Cerebellar cortex (tissue), 1 donor: ENCODE data around the gene SELENOS.
A peak's percentile ranks its signal among the peaks of the same experiment; 100 is the strongest.

Experiments
- DNase-seq: peaks from one replicate; pipeline ENCODE4 v3.0.0-alpha.2; 2015; ENCODE audit warnings: low spot score

Gene SELENOS, protein sequence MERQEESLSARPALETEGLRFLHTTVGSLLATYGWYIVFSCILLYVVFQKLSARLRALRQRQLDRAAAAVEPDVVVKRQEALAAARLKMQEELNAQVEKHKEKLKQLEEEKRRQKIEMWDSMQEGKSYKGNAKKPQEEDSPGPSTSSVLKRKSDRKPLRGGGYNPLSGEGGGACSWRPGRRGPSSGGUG

DNA sequence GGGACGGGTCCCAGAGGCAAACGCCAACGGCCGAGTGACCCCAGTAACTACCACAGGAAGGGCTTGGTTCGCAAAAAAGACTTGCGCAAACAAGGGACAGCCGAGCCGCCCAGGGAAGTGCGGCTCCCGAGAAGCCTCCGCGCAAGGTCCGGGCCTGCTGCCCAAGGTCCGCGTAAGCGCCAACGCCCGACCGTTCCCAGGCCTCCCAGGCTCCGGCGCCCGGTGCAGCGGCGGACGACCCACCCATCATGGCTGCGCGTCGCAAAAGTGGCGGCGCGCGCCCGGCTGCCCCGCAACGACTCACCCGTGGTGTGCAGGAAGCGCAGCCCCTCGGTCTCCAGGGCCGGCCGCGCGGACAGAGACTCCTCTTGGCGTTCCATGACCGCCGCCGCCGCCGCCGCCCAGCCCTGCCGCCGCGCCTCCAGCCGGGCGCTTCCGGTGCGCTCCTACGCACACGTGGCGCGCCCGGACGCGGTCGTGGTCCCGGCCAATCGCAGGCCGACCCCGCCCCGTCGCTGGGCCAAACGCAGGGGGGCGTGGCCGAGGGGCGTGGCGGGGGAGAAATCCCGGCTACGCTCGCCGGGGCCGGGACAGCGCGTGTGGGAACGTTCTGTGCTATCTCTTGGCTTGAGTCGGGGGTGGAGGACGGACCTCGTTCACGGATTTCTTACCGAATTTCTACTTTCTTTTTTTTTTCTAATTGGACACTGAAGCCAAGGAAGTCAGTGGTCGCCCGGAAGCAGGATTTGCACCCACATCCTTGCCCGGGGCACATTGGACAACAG lies at the start of gene SELENOS:
Gene SELENOS (minus strand): TSS at position 448 of the 785 bp plus-strand sequence. CDS start 68 bp downstream, at position 380.
- DNase-seq = peak; percentile 81

DNA sequence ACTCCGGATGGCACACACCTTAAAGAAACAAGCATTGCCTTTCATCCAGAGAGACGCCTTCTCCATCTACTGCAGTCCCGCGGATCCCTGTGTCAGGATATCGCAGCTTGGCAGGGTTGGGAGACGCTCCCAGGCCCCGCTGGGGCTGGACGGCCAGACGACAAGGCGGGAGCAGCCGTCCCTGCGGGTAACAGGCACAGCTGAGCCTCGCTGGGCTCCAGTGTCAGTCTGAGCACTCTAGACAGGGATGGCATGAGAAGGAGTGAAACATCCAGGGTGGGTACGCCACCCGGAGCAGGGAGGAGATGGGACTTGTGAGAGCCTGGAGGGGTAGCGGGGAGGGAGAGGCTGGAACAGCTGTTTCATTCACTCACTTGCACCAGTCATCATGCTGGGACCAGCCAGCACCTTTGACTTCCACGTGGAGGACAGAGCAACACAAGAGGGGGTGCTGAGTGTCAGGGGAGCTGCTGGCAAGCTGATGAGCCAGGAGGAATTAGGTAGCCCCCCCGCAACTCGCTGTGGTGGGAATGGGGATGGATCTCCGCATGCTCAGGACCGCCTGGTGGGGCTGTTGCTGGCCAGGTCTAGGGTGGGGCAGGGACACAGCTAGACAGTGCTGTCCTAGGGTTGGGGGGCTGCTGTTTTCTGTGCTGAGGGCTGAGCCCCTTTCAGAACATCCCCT lies 49.3 kb upstream of the SELENOS start:
- no peak for DNase-seq

DNA sequence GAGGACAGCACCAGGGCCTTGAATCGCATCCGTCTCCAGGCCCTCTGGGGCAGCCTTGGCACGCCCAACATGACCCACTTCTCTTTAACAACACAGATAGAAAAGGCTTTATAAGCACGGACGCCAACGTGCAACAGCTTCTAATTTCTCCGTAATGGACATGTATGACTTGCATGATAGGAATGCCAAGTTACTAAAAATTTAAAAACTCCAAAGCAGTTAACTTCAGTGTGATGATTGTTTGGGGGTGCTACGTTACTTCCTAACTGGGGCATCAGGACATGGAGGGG lies 48.7 kb upstream of the SELENOS start:
- no peak for DNase-seq

- no peak for DNase-seq
Measured at GRCh38 chr15:101325263-101326025, 48.2 kb upstream of the SELENOS start.

GRCh38 chr15:101324524-101325177 lies 47.4 kb upstream of the SELENOS start:
- no peak for DNase-seq

- DNase-seq = no peak
Measured at GRCh38 chr15:101323793-101324523, 46.7 kb upstream of the SELENOS start.

DNA sequence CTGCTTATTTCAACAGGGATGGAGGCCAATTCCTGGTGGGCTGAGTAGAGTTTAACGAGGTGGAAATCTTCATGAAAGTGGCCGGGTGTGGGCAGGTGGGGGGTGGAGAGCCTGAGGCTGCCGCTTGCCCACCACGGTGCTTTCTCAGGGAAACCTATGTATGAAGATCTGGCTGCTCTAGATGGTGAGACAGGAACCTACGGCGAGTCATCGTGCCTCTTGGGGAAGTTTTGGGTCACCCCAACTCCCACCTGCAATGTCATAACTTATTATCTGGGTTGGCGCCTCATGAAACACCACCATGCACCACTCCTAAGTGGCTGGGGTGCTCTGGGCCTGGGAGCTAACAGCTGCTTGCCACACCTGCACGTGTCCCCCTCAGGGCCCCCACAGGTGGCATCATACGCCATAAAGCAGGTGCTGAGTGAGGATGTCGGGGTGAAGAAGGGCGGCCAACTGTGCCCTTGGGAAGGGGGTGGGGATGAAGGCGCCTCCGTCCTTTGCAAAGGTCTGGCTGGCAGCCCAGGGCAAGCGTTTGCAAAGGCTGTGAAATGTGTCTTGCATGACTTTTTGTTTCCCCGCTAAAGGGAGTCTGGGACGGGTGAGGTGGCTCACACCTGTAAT lies 45.7 kb upstream of the SELENOS start:
- no peak for DNase-seq

GRCh38 chr15:101322016-101322695 lies 44.9 kb upstream of the SELENOS start:
- DNase-seq = no peak

DNA sequence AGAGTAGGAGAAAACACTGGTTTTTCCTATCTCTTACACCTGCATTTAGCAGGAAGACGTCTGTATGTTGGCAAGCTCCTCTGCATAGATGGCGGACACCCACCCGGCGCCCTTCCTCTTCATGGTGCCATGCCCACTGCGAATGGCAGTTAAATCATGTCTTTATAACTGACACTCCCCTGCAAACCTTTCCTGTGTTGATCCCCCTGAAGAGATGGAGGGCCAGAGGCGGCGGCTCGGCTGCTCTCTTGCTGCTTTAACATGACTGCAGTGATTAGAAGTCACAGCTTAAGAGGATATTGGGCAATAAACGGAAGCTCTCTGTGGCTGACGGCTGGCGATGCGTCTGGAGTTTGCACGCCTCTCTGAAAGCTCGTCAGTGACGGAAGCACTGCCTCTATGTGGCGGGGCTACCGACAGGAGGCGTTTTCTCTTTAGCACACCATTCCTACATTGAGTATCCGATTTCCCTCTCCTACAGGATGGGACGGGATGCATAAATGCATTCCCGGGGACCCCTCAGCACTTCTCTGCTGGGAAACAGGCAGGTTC lies 43.3 kb upstream of the SELENOS start:
- no peak for DNase-seq

DNA sequence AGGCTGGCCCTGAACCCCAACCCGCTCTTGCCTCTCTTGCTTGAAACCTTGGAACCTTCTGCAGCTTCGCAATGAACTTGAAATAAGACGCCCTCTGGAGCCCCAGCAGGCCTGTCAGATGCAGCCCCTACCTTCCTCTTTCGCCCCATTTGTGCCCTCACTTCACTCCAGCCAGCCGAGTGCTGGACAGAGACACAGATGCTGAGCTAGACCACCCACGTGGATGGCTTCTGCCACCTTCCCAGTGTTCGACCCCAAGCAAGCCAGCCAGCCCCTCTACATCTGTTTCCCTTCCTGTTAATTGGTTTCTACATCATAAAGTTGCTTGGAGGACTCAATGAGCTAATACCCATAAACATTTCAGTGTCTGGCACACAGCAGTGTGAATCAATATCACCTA lies 41.6 kb upstream of the SELENOS start:
- no peak for DNase-seq

DNA sequence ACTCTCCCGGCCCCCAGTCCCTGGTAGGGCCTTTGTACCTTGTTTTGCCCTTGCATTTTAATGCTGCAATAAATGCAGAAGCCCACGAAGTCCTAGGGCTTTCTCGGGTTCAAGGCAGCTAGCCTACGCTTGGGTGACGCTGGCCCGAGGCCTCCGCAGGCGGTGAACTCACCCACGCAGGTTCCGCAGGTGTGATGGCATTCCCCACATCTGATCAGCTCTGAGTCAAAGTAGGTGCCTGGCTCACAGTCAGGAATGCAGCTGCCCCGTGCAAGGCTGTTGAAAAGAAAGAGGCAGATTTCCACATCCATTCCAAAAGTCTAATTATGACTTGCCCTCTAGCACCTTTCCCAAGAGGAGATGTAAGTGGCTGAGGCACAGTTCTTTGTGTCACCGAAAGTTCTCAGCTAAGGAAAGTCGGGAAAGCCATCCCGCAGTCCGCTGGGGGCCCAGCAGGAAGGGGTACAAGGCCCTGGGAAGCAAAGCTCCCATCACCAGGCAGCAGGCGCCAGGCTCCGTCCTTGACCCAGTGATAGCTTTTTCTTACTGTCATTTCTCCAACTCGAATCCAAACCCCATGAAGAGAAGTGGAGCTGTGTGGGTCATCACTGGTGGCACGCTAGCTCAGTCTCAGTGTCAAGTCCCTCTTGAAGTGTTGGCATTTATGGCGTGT lies 41.0 kb upstream of the SELENOS start:
- DNase-seq = no peak

DNA sequence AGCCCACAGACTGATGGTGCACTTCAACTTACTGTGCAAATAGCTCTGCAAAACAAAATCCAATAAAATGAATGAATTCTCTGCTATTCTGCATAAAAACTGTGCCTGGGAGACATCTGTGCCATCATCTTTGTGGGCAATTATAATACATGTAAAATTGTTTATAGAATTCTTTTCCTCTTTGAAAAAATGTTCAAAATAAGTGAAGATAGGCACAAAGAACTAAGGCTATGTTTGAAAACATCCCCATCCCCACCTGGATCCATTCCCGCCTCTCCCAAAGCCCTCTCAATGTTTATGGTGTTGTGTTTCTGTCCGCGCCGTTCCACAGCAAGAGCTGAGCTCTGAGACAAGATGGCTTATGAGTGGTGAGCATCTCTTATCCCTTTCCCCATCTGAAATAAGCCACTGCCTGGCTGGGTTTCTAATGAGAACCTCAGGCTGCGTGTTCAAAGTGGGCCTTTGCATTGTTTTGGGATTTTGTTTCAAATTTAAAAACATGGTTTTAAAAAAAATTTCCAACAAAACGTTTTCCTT lies 40.1 kb upstream of the SELENOS start:
- no peak for DNase-seq

- no peak for DNase-seq
Measured at GRCh38 chr15:101316529-101316928, 39.2 kb upstream of the SELENOS start.

- DNase-seq = no peak
Measured at GRCh38 chr15:101315736-101316135, 38.5 kb upstream of the SELENOS start.

DNA sequence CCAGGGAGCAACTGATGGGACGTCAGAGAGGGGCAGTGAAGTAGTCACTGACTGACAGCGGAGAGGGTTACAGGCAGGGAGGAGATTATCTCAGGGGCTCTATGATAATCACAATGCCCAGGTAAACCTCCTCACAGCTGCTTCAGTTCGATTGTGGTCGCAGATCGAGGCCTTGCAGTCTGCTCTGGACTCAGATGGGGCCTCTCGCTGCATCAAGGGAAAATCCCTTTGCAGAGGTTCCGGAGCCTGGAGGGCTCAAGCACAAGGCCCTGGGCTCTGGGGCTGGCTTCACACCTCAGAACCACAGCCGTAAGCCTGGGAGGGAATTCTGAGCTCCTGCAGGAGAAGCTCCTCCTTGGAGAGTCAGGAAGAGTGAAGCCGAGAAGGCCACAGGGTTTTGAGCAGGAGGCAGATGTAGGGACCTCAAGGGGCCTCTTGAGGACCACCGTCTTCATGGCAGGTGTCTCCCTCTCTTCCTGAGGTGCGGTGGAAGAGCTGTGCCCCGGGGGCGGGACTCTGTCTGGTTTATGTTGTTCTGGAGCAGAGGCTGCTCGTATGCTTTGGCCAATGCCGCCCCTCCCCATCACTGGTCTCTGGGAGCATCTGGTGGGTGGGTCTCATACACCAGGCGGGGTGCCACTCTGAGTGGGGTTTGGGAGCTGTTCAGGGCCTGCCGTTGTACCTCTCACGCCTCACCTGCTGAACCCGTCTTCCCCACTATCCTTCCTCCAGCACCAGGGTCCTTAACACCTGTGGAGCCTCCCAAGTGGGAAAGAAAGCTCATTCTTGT lies 37.2 kb upstream of the SELENOS start:
- no peak for DNase-seq

GRCh38 chr15:101313041-101313761 lies 35.9 kb upstream of the SELENOS start:
- no peak for DNase-seq

DNA sequence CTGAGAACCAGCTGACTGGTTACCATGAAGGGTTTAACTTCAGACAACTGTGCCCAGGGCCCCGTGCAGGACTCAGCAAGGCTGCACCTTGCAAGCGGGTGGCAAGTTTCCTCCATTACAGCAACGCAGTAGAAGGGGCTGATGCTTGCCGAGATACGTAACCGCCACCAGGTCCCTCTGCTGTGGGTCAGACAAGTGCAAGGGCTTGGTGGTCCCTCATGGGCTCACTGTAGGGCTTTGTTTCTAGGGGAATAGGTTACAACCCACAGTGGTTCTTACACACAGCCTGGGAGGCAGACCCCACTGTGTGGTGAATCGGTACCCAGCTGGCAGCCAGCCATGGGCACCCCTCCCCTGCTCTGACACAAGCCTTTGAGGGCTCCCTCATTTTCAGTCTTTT lies 33.2 kb upstream of the SELENOS start:
- DNase-seq = no peak

- DNase-seq = no peak
Measured at GRCh38 chr15:101310161-101310480, 32.8 kb upstream of the SELENOS start.
